Lung microvascular endothelial cell (primary cell): Measurements from ENCODE around the gene CXCL1. TPM values are rescaled to one million over a fixed set of nuclear protein-coding genes. Genes with fewer than 3 reads are reported as not detected.
A peak's percentile ranks its signal among the peaks of the same experiment; 100 is the strongest.

Experiments
- DNase-seq, 2 donors: peaks; one replicate each; pipeline versions ENCODE4 v3.0.0 to v3.0.0-alpha.2; 2010; ENCODE audit warnings: low read depth in 2 of 2
- total RNA-seq: library from RNA; depleted of rRNA; stranded (reverse); fragments of >200 nt; gene quantifications from 2 replicates; pipeline ENCODE4 v1.2.1, GENCODE V29; 2014

Gene CXCL1
- total RNA-seq, 1 donor from 2014 or later = 36.3 TPM

GRCh38 chr4:73916172-73916925 is 47.2 kb downstream of the CXCL1 start:
- no peak for DNase-seq

- DNase-seq = peak in 1 of 2 donors; percentile 71
Observed at GRCh38 chr4:73917081-73917501, 47.9 kb downstream of the CXCL1 start.

GRCh38 chr4:73918058-73918457 is 48.9 kb downstream of the CXCL1 start:
- no peak for DNase-seq

GRCh38 chr4:73919691-73920090 is 50.5 kb downstream of the CXCL1 start:
- DNase-seq = no peak

Other genes starting within 250 kb of the CXCL1 start
- gene RASSF6, start 249.0 kb upstream of the CXCL1 start, total RNA-seq = not detected in 2 replicates
- gene CXCL8, start 128.8 kb upstream of the CXCL1 start, total RNA-seq = 43.4 and 90.9 TPM in 2 replicates
- 0.22 and 0.40 TPM in 2 replicates for gene CXCL6, start 32.7 kb upstream of the CXCL1 start, total RNA-seq
- not detected in 2 replicates for gene PF4V1, start 16.1 kb upstream of the CXCL1 start, total RNA-seq
- gene PF4, start 112.6 kb downstream of the CXCL1 start, total RNA-seq = not detected in 2 replicates
- gene PPBP, start 118.8 kb downstream of the CXCL1 start, total RNA-seq = not detected in 2 replicates
- gene CXCL5, start 129.3 kb downstream of the CXCL1 start, total RNA-seq = under 0.01 and 0.22 TPM in 2 replicates
- gene CXCL3, start 169.3 kb downstream of the CXCL1 start, total RNA-seq = 0.22 and 0.79 TPM in 2 replicates
- gene CXCL2, start 229.8 kb downstream of the CXCL1 start, total RNA-seq = 2.0 and 6.0 TPM in 2 replicates